ENCODE measurements around the gene HMGN3. TPM values are rescaled to one million over a fixed set of nuclear protein-coding genes. Genes with fewer than 3 reads are reported as not detected.
A peak's percentile ranks its signal among the peaks of the same experiment; 100 is the strongest.

HMGN3 gene
- 100 to 1,000 TPM in 1 of 4 donors, 10 to 100 TPM in 1, 1 to 10 TPM in 2; 9.3 to 102 (median 16.5) TPM for total RNA-seq

DNA sequence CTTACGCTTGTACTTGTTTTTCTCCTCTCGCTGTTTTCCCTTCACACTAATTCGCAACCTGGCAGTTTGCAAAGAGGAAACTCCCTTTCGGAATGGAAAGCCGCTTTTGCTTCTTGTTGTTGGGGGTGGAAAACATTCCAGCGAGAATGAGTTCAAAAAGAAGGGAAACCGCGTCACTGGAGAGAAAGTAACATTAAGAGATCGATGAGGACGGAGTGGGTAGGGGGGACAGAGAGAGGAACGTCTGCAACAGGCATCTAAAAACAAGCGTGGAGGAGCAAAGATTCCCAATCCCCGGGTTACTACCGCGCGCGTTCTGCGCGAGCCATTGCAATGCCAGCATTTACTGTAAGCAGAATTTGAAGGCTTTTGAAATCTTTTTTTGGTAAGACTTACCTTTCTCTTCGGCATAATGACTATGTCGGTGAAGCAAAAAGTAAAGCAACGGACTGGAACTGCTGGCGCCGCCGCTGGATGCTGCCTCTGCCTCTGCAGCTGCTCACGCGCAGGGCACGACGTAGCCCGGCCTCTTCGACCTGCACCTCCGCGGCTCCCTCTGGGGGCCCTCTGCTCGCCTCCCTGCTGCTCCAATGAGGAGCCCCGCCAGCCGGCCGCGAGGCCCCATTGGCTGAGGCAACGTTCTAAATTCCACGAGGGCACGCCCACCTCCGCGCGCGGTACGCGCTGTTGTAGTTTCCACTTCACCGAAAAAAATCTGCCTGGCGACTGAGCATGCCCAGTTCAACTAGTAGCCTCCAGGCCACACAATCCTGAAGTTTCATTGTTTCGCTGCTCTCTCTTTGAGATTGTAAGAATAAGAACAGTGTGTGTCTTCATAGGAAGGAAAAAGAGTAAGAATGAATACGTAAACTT is at the start of gene HMGN3:
Gene HMGN3, minus strand, starts transcription at position 533 of the 873 bp plus-strand sequence.
- peak; percentile 47 to 48 for TF ChIP-seq POLR2A (IDR thresholded peaks at IDR 0.05)
- TF ChIP-seq, protein P1, sequence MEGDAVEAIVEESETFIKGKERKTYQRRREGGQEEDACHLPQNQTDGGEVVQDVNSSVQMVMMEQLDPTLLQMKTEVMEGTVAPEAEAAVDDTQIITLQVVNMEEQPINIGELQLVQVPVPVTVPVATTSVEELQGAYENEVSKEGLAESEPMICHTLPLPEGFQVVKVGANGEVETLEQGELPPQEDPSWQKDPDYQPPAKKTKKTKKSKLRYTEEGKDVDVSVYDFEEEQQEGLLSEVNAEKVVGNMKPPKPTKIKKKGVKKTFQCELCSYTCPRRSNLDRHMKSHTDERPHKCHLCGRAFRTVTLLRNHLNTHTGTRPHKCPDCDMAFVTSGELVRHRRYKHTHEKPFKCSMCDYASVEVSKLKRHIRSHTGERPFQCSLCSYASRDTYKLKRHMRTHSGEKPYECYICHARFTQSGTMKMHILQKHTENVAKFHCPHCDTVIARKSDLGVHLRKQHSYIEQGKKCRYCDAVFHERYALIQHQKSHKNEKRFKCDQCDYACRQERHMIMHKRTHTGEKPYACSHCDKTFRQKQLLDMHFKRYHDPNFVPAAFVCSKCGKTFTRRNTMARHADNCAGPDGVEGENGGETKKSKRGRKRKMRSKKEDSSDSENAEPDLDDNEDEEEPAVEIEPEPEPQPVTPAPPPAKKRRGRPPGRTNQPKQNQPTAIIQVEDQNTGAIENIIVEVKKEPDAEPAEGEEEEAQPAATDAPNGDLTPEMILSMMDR (IDR thresholded peaks at IDR 0.05), result peak in 2 of 6 experiments; percentile 16 to 18
- Histone ChIP-seq H3K4me3 (peak within 1 kb of the TSS; percentile 67 to 81 (median 71)), H3K27ac (peak within 1 kb of the TSS; percentile 68 to 90 (median 85)), H3K27me3 (no peaks in the 10 kb centered on the region), H3K9me3 (no peaks in the 10 kb centered on the region), H3K36me3 (no peaks in the 10 kb centered on the region), H3K4me1 (no peaks in the 10 kb centered on the region)
- peak; percentile 90 to 97 (median 95) for DNase-seq

DNA sequence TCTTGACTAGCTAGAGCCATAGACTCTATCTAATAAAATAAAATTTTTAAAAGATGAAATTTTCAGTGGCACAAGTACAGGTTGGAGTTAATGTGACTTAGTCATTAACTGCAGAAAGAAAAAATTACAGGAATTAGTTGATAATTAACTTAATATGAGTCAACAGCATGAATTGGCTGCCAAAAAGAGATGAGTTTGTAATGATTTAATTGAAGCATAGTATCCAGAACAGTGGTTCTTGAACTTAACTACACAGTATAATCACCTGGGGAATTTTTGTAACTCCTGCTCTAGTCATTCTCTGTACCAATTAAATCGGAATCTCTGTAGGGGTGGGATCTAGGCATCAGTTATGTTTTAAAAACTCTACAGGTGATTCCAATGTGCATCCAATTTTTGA is 46.3 kb upstream of the HMGN3 start:
- H3K9me3 ChIP-seq, result no peaks in the 10 kb centered on the region
- H3K36me3 ChIP-seq, result no peaks in the 10 kb centered on the region
- DNase-seq, result no peak
- no peak overlapping the region for H3K4me3 ChIP-seq
- H3K27me3 ChIP-seq, result no peaks in the 10 kb centered on the region
- H3K4me1 ChIP-seq, result no peaks in the 10 kb centered on the region
- TF ChIP-seq POLR2A (IDR thresholded peaks at IDR 0.05), result no peak
- TF ChIP-seq, protein P1 (IDR thresholded peaks at IDR 0.05), result no peak
- H3K27ac ChIP-seq, result no peak overlapping the region

DNA sequence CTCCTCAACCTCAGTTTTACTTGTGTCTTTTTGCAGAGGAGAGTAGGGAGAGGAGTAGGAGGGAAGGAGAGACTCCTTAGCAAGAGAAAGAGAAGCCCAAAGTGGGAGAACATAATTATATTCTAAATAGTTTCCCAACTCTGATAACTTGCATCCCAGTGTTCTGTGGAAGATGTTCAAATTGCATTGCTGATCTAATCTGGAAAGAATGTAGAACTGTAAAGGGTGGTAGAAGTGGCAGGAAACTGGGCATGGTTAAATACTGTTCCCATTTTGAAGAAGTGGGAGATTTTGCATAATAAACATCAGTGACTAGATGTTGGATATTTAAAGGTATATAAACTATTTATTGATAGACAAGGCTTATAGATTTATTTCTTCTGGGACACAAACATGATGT is 42.6 kb upstream of the HMGN3 start:
- H3K36me3 ChIP-seq, result no peaks in the 10 kb centered on the region
- no peaks in the 10 kb centered on the region for H3K27me3 ChIP-seq
- TF ChIP-seq, protein P1 (IDR thresholded peaks at IDR 0.05), result no peak
- TF ChIP-seq POLR2A (IDR thresholded peaks at IDR 0.05), result no peak
- DNase-seq, result no peak
- H3K9me3 ChIP-seq, result no peaks in the 10 kb centered on the region
- no peak overlapping the region for H3K4me3 ChIP-seq
- H3K4me1 ChIP-seq, result no peaks in the 10 kb centered on the region
- no peak overlapping the region for H3K27ac ChIP-seq

DNA sequence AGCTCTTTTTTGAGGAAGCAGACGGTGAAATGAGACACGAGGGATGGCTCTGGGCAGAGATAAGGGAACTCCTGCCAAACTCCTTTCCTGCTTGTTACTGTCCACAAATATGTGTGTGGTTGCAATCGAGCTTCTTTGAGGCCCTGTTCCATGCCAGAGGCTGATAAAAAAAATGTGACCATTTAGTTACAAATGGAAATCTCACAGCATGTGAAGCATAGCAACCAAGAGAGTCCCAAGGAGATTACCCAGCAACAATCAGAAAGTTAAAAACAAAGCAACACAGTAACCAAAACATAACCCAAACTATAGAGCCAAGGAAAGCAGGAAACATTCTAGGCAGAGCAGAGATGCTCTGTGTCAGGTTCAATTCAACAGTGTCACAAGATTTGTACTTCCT is 35.4 kb upstream of the HMGN3 start:
- H3K27me3 ChIP-seq, result no peaks in the 10 kb centered on the region
- no peak for DNase-seq
- no peaks in the 10 kb centered on the region for H3K36me3 ChIP-seq
- H3K27ac ChIP-seq, result no peak overlapping the region
- H3K4me3 ChIP-seq, result no peak overlapping the region
- H3K9me3 ChIP-seq, result no peaks in the 10 kb centered on the region
- TF ChIP-seq, protein P1 (IDR thresholded peaks at IDR 0.05), result no peak
- TF ChIP-seq POLR2A (IDR thresholded peaks at IDR 0.05), result no peak
- no peaks in the 10 kb centered on the region for H3K4me1 ChIP-seq

DNA sequence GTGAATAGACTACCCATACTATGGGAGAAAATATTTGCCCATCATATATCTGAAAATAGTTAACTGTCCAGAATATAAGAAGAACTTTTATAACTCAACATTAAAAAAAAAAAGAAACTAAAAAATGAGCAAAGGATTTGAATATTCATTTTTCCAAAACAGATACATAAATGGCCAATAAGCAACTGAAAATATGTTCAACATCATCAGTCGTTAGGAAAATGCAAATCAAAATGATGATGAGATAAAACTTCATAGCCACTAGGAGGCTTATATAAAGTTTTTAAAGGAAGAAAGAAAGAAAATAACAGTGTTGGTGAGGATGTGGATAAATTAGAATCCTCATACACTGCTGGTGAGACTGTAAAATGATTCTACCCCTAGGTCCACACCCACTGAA is 32.6 kb upstream of the HMGN3 start:
- H3K9me3 ChIP-seq, result no peaks in the 10 kb centered on the region
- H3K27me3 ChIP-seq, result no peaks in the 10 kb centered on the region
- H3K4me1 ChIP-seq, result no peaks in the 10 kb centered on the region
- no peak for TF ChIP-seq POLR2A (IDR thresholded peaks at IDR 0.05)
- TF ChIP-seq, protein P1 (IDR thresholded peaks at IDR 0.05), result no peak
- no peak overlapping the region for H3K4me3 ChIP-seq
- H3K27ac ChIP-seq, result no peak overlapping the region
- DNase-seq, result no peak
- no peaks in the 10 kb centered on the region for H3K36me3 ChIP-seq
